Left lung (tissue), 10 donors: Measurements from ENCODE around the gene WNT7B. TPM values are rescaled to one million over a fixed set of nuclear protein-coding genes. Genes with fewer than 3 reads are reported as not detected.

Experiments
- ATAC-seq: fragments of 200-7000 bp; cut with Tn5 transposase; one replicate; pipeline ENCODE4 v1.9.1; 2020; ENCODE audit warnings: moderate library complexity
- DNase-seq, 4 donors: peaks; one replicate each; pipeline ENCODE4 v3.0.0-alpha.2; 2013 to 2020
- H3K27ac ChIP-seq, 2 donors: fragments of 200-600 bp; sonication (generic) in 1 of 2; one replicate each; pipeline versions ENCODE4 v1.5.0 to v1.8.0; 2020 to 2021
- H3K27me3 ChIP-seq, 2 donors: fragments of 200-600 bp; sonication (generic) in 1 of 2; one replicate each; pipeline versions ENCODE4 v1.5.0 to v1.8.0; 2020 to 2021
- H3K36me3 ChIP-seq, 2 donors: fragments of 200-600 bp; sonication (generic) in 1 of 2; one replicate each; pipeline versions ENCODE4 v1.5.0 to v1.8.0; 2020 to 2021
- H3K4me1 ChIP-seq, 2 donors: fragments of 200-600 bp; one replicate each; pipeline ENCODE4 v1.8.0; 2021
- H3K4me3 ChIP-seq, 2 donors: fragments of 200-600 bp; sonication (generic) in 1 of 2; one replicate each; pipeline versions ENCODE4 v1.5.0 to v1.8.0; 2020 to 2021; ENCODE audit warnings: mild to moderate bottlenecking in 1 of 2
- H3K9me3 ChIP-seq, 2 donors: fragments of 200-600 bp; sonication (generic) in 1 of 2; one replicate each; pipeline versions ENCODE4 v1.5.0 to v1.8.0; 2020 to 2021
- intact Hi-C, 2 donors: fragments of 100-400 bp; cut with DNase I; formaldehyde crosslinking; loops; one replicate each; pipeline versions ENCODE4 v1.11.2 to v1.14.2; 2022
- polyA plus RNA-seq, 6 donors: library from polyadenylated mRNA; unstranded; fragments of 120-200 nt; gene quantifications; one replicate each; pipeline ENCODE4 v1.2.1, GENCODE V29; 2013; ENCODE audit not compliant: insufficient read length in 6 of 6
- total RNA-seq, 2 donors: library from RNA; stranded (reverse); fragmentation: NEBNext Ultra II Directional; extraction: Animal tissue kit (Norgen Biotek cat#: 25700); gene quantifications; one replicate each; pipeline ENCODE4 v1.2.1, GENCODE V29; 2021
- TF ChIP-seq, protein P1 (sequence below), 2 donors: fragments of 200-600 bp; sonication (generic) in 1 of 2; IDR thresholded peaks; one replicate each; pipeline versions ENCODE4 v1.5.0 to v1.8.0; 2021; ENCODE audit warnings: antibody characterized with exemption in 2 of 2
- donor health status: DM: no; HTN: yes; CAD: no.
- donor health status: DM: no; HTN: no; CAD: no.

The WNT7B gene
- total and polyA plus RNA-seq, 8 donors = 7.2 to 21.7 (median 14.9) TPM

DNA sequence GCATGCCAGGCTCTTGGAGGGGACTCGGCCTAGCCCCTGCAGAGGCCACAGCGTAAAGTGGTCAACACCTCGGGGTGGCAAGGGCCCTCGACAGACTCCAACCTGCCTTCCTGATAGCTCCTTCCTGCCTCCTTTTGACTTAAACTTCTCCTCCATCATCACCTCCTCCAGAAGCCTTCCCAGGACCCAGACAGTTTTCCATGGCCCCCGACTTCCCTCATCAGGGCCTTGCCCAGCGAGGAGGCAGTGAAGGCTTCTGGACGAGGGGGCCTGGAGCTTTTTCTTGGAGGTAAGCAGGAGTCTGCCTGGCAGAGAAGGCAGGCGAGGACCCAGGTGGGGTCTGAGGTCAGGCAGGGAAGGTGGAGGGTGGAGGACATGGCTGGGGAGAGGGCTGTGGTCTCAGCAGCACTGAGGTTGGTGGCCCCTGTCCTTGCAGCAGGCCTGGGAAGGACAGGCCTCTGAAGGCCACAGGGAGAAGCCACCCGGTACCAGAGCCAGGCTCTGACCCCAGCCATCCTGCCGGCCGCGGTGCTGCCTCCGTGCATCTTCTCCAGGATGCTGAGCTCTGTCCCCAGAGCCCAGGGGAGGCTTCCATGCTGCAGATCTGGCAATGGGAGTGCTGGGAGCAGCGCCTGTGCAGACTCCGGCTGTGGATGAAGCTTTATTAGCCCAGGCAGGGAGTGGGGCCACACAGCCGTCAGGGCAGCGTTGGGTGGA is 81.4 kb downstream of the WNT7B start:
- TF ChIP-seq, protein P1, sequence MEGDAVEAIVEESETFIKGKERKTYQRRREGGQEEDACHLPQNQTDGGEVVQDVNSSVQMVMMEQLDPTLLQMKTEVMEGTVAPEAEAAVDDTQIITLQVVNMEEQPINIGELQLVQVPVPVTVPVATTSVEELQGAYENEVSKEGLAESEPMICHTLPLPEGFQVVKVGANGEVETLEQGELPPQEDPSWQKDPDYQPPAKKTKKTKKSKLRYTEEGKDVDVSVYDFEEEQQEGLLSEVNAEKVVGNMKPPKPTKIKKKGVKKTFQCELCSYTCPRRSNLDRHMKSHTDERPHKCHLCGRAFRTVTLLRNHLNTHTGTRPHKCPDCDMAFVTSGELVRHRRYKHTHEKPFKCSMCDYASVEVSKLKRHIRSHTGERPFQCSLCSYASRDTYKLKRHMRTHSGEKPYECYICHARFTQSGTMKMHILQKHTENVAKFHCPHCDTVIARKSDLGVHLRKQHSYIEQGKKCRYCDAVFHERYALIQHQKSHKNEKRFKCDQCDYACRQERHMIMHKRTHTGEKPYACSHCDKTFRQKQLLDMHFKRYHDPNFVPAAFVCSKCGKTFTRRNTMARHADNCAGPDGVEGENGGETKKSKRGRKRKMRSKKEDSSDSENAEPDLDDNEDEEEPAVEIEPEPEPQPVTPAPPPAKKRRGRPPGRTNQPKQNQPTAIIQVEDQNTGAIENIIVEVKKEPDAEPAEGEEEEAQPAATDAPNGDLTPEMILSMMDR (IDR thresholded peaks at IDR 0.05) = no peak
- DNase-seq (peak in 1 of 4 donors; percentile 38), ATAC-seq (no peak)
- no peaks in the 10 kb centered on the region for H3K9me3 ChIP-seq
- H3K27ac ChIP-seq = no peak overlapping the region
- intact Hi-C loops = no loop called here
- no peak overlapping the region for H3K4me3 ChIP-seq
- H3K27me3 ChIP-seq = peaks cover 0 to 58% of the 10 kb centered on the region in 2 donors
- no peaks in the 10 kb centered on the region for H3K36me3 ChIP-seq
- H3K4me1 ChIP-seq = peaks cover 0 to 4% of the 10 kb centered on the region in 2 donors

DNA sequence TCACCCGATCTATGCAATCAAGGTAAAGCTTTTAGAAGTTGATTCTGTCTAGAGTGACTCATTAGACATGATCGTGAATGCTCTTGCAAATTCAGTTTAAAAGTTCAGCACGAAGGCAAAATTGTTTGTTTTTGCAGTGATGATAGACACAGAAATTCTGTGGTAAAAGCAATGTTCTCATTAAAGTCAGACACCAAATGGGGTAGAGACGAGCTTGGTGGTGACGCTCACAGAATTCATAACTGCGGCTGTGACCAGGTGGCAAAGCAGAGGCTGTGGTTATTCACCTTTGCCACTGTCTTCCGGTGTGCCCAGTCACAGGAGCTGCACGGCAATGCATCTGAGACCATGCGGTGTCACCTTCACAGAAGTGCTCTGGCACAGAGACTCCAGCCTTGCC is 83.4 kb downstream of the WNT7B start:
- ATAC-seq (no peak), DNase-seq (peak in 1 of 4 donors; percentile 31)
- TF ChIP-seq, protein P1 (IDR thresholded peaks at IDR 0.05) = no peak
- peaks cover 0 to 67% of the 10 kb centered on the region in 2 donors for H3K27me3 ChIP-seq
- no peak overlapping the region for H3K4me3 ChIP-seq
- H3K9me3 ChIP-seq = no peaks in the 10 kb centered on the region
- H3K27ac ChIP-seq = no peak overlapping the region
- H3K36me3 ChIP-seq = no peaks in the 10 kb centered on the region
- peaks cover 0 to 4% of the 10 kb centered on the region in 2 donors for H3K4me1 ChIP-seq
- intact Hi-C loops = no loop called here

DNA sequence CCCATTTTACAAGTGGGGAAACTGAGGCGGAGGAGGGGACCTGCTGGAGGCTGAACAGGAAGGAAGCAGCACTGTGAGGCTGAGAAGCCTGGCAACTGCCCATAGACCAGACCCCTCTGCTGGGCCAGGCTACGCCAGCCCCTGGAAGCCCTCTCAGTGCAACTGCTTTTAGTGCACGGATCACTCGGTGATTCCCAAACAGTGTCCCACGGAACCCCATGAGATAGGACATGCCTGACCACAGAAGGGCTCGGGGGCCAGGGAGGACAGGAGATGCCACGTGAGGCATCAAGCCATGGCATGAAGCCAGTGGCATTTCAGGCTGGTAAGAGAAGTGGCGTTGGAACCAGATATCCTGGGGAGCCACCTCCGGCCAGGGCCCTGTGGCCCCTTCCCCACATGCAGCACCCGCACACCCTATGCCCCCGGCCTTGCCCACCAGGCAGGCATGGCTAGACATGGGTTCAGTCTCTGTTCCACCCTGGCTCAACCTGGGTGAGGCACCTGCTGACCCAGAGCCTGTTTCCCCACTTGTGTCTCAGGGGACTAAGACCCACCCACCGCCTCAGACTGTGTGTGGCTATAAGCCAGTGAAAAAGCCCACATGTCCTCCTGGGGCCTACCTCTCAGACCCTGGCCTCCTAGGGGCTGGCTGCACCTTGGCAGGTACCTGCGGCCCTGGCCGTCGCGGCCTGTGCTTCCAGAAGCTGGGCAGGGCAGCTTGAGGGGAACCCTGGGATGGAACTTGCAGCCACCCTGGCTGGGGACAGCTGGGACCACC is 84.1 kb downstream of the WNT7B start:
- Histone ChIP-seq H3K27ac (no peak overlapping the region), H3K36me3 (no peaks in the 10 kb centered on the region), H3K4me3 (no peak overlapping the region), H3K9me3 (no peaks in the 10 kb centered on the region), H3K27me3 (peaks cover 0 to 69% of the 10 kb centered on the region in 2 donors), H3K4me1 (peaks cover 0 to 4% of the 10 kb centered on the region in 2 donors)
- intact Hi-C loops = no loop called here
- peak in 1 of 4 donors; percentile 64 for DNase-seq
- TF ChIP-seq, protein P1 (IDR thresholded peaks at IDR 0.05) = no peak
- no peak for ATAC-seq

DNA sequence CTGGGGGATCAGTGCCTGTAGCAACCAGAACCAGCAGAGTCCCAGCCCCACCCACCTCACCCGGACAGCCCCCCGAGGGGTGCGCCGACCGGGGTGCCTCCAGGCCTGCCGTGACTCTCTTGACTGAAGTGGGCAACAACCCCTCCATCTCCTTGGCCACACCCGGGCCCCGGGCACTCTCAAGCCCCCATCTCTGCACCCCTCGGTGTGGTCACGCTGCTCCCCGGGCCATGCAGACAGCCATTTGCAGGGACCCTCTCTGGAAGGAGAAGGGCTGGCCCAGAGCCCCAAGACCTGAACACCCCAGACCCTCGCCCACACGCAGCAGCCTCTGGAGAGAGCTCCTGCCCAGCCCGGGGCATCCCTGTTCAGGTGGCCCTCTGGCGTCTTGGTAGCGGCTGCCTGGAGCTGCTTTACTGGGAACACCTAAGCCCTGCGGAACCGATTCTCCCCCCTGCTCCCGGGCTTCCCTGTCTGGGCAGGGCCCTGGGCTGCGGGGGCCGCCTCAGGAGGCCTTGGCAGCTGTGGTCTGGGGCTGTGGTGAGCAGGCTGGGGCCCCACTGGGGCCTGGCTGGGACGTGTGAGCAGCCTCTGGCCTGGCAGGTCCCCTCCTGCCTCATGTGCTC is 84.9 kb downstream of the WNT7B start:
- DNase-seq = peak in 1 of 4 donors; percentile 61

More for the DNA sequence above, 84.9 kb downstream of the WNT7B start:
- Histone ChIP-seq H3K4me3 (no peak overlapping the region), H3K27me3 (peaks cover 0 to 67% of the 10 kb centered on the region in 2 donors), H3K4me1 (peaks cover 0 to 4% of the 10 kb centered on the region in 2 donors), H3K27ac (no peak overlapping the region), H3K36me3 (no peaks in the 10 kb centered on the region), H3K9me3 (no peaks in the 10 kb centered on the region)
- intact Hi-C loops = no loop called here
- TF ChIP-seq, protein P1 (IDR thresholded peaks at IDR 0.05) = no peak
- ATAC-seq = no peak
